ENCODE measurements around the gene ITK.

Gene ITK

DNA sequence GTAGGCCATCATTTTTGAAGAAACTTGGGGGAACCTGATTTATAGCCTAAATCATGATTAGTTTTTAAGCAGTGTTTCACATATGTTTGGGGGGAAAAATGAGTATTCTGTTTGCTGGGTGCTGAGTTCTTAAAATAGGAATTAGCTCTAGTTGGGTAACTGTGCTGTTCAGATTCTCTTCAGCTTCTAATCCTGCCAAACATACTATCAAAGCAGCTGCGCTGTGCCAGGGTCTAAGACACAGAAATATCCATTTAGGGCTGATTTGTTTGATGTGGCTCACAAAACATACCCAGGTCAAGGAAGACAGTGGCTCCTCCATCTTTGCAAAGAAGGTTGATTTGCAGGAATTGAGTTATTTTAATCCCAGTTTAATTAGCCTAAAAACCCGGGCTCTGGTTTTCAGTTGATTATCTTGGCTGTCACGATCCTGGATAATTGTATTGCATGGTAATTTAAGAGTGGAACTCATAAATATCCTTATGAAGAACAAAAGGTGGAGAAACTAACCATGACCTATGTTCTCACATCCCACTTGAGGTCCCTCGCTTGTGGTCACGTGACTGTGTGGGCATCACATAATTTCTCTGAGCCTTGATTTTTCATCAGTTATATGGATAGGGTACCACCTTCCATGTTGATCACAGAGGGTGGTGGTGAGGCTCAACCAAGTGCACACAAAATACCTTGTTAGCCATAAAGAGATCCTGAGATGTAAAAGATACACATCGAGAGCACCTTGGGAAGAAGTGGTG is 104.0 kb downstream of the ITK start:
- DNase-seq = no peak

DNA sequence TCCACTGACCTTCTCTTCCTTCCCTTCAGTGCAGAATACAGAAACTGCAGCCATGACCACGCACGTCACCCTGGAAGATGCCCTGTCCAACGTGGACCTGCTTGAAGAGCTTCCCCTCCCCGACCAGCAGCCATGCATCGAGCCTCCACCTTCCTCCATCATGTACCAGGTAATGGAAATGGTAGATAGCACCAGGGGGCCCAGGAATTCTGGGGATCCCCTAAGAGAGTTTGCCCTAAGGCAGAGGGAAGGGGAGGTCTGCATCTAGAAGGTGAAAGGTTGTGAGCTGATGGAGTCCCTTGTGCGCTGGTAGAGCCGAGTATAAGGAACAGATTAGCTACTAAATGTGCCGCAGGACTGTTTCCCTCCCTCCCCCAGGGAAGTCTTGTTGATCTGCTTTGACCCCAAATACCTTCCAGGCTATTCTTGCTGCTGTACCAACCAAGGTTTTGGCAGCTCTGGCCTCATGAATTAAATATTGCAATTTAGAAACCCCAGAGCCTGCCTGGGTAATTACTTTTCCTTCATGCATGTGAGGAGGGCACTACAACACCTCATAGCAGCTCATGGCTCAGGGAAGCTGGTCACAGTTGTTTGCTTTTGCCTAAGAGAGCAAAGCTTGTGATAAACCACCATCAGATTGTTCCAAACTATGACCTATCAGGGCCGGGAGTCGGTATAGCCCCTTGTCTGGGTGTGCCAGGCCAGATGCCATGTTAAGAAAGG is 104.8 kb downstream of the ITK start:
- peak; percentile 74 for DNase-seq

- no peak for DNase-seq
Measured at GRCh38 chr5:157286761-157287211, 106.1 kb downstream of the ITK start.

- DNase-seq = no peak
Measured at GRCh38 chr5:157288405-157289163, 107.9 kb downstream of the ITK start.

DNA sequence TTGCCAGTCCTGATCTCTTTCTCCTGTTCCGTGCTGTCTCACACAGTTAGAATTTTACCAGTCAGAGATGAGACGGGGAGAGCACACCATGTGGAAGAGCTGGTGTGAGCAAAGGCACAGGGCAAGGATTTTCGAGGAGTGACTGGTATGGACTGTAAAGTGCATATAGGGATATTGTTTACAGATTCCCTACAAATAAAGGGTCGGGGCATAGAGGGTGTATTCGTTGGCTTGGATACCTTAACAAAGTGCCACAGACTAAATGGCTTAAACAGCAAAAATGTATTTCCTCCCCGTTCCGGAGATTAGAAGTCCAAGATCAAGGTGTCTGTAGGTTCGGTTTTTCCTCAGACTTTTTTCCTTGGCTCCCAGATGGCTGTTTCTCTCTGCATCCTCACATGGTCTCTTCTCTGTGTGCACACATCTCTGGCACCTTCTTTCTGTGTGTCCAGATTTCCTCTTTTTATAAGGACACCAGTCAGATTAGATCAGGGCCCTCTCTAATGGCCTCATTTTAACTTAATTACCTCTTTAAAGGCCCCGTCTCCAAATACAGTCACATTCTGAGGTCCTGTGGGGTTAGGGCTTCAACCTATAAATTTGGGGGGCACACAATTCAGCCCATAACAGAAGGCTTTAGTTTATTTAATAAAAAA is 108.7 kb downstream of the ITK start:
- no peak for DNase-seq

DNA sequence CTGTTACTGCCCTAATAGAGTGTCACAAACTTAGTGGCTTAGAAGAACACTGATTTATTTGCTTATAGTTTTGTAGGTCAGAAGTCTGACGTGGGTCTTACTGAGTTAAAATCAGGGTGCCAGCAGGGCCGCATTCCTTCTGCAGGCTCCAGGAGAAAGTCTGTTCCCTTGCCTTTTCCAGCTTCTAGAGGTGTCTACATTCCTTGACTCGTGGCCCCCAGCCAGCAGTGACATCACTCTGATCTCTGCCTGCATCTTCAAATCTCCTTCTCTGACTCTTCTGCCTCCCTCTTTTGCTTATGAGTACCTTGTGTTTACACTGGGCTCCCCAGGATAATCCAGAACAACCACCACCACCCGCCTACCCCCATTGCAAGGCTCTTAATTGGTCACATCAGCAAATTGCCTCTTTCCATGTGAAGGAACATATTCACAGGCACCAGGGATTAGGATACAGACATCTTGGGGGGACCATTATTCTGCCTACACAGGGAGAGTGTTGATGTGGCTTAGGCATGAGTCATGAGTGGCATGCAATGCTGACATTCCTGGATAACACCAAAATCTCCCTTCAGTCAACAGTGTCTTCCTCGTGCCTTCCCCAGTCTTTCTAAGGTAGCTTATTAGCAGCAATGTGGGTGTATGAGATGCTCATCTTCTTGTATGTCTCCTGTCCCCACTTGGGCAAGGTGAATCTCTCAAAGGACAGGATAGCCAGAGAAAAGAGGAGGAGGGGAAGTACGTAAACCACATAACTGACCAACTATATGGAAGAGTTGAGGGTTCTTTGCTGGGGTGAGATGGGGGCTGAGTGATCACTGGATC is 109.7 kb downstream of the ITK start:
- no peak for DNase-seq

DNA sequence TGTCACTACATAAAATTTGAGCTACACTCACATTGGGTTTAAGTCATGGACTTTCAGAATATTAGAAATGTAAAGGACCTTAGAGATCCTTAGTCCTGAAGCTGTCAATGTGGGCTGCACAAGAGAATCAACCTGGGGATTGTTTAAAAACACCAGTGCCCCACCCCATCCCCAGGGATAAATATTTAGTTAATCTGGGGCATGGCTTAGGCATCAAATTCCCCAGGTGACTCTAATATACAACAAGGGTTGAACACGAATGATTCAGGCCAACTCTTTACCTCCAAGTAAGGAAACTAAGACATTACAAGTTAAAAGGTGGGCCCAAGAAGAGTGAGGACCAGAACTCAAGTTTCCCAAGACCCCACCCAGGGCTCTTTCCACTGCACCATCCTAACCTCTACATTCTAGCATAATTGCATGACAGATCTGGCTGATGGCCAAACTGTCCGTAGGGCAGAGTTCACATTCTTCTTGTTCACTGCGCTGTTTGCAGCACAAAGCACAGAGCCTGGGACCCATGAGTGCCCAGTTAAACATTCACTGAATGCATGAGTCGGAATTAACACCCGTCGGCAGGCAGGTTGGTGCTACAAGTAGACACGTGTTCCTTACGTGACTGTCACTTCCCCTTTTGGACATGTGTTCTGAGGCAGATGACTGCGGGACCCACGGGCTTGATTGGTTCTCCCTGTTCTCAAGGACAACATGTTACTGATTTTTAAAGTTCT is 110.5 kb downstream of the ITK start:
- DNase-seq = no peak

- DNase-seq = no peak
Measured at GRCh38 chr5:157292599-157292998, 112.0 kb downstream of the ITK start.

DNA sequence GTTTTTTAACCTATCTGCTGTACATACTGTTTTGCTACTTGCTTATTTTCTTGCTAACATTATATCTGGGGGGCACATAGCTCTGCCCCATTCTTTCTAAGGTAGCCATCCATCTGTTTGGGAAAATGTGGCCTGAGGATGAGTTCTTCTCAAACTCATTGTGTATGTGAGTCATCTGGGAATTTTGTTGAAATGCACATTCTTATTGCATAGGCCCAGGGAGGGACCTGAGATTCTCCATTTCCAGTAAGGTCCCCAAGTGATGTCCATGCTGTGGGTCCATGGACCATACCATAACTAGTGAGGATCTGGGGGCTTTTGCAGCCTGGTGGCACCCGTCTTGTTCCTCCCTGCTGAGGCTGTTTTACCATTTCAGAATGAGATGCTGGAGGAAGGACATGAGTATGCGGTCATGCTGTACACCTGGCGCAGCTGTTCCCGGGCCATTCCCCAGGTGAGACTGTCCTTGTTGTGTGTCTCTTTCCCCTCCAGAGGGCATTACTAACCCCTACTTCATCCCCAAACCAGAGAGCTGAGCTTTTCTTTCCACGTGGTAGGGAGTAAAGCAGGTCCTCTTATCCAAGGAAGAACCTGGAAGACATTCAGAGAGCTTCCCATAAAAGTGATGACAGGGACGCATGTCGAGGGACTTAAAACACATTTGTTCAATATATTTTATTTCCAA is 113.9 kb downstream of the ITK start:
- DNase-seq = no peak

GRCh38 chr5:157295247-157295646 is 114.6 kb downstream of the ITK start:
- DNase-seq = no peak

DNA sequence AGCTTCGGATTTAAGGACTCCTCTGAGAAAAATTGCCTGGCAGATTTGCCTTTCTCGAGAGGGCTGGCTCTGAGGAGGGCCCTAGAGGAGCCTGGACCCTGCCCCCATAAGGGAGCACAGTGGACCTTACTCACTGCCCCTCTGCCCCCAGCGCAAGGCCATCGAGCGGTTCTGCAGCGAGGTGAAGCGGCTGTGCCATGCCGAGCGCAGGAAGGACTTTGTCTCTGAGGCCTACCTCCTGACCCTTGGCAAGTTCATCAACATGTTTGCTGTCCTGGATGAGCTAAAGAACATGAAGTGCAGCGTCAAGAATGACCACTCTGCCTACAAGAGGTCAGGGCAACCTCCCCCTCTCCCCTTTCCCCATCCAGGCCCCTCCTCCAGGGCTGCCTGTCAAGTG is 119.9 kb downstream of the ITK start:
- DNase-seq = no peak

GRCh38 chr5:157301066-157301465 is 120.4 kb downstream of the ITK start:
- DNase-seq = no peak

DNA sequence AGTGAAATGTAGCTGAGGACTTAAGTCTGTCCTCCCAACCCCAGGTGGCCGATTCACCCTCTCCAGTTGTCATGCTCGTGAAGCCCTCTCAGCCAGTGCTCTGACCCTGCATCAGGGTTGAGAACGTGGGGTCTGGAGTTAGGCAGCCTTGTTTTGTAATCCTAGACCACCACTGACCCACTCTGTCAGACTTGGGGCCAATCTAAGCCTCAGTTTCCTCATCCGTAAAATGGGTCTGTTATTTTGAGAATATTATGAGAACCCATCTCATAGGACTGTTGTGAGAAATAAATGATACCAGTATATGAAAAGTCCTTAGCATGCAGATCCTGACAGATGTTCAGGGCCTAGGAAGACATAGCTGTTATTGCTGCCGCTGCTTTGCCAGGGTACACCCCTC is 122.4 kb downstream of the ITK start:
- no peak for DNase-seq

DNA sequence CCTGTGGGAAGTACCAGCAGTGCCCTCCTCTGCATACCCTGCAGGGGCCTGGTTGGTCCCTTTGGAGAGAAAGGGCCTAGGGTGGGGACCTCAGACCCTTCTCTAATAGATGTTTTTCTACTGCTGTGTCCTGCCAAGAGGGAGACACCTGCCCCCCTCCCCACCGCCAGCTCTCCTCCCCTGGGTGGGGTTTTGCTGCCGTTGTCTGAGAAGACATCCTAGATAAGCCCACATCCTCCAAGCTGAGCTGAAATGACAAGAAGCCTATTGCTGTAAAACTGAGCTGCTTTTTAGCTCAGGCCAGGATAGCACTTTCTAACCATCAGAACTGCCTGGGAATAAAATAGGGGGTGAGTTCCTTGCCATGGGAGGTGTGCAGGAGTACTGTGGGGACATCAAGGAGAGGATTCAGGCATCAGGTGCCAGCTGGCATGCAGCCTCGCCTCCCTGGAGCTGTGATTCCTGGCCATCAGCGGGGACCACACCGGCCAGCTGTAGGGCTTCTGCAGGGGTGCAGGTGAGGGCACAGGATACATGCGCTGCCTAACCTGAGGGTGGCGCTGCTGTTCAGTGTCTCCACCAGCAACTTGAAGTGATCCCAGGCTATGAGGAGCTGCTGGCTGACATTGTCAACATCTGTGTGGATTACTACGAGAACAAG is 123.2 kb downstream of the ITK start:
- no peak for DNase-seq
